H1 (cell line): ENCODE data around the gene DPP8. TPM values are rescaled to one million over a fixed set of nuclear protein-coding genes. Genes with fewer than 3 reads are reported as not detected.

Source experiments
- CREB1 ChIP-seq: IDR thresholded peaks from 2 replicates; pipeline ENCODE4 v1.6.1; 2012; ENCODE audit warnings: inconsistent platforms
- FOSL1 ChIP-seq: IDR thresholded peaks from 2 replicates; pipeline ENCODE4 v1.6.1; 2011; ENCODE audit warnings: mild to moderate bottlenecking, low read depth, low read length, moderate library complexity; ENCODE audit not compliant: insufficient read depth
- POLR2AphosphoS5 ChIP-seq: IDR thresholded peaks from 2 replicates; pipeline ENCODE4 v1.6.1; 2011; ENCODE audit warnings: low read depth, low read length
- RFX5 ChIP-seq: IDR thresholded peaks from 2 replicates; pipeline ENCODE4 v1.6.1; 2011; ENCODE audit warnings: low read depth, low read length, improper control_type of control experiment, borderline replicate concordance
- RXRA ChIP-seq: IDR thresholded peaks from 2 replicates; pipeline ENCODE4 v1.6.1; 2011; ENCODE audit warnings: low read depth, mild to moderate bottlenecking, low read length, moderate library complexity; ENCODE audit not compliant: insufficient read depth
- TAF1 ChIP-seq: IDR thresholded peaks from 2 replicates; pipeline ENCODE4 v1.6.1; 2011; ENCODE audit warnings: mild to moderate bottlenecking, low read depth, low read length
- TEAD4 ChIP-seq: IDR thresholded peaks from 2 replicates; pipeline ENCODE4 v1.6.1; 2012; ENCODE audit warnings: low read depth, low read length, inconsistent platforms, mixed read lengths
- polyA plus RNA-seq, 7 experiments: library from polyadenylated mRNA; depleted of rRNA in 3 of 7; stranded (reverse) in 5 of 7; unstranded in 2 of 7; fragments of >200 nt in 5 of 7; fragments of 200-250 nt in 2 of 7; gene quantifications; 1 replicate in 5 of 7; 2 replicates in 1 of 7; 4 replicates in 1 of 7; pipeline versions ENCODE4 v1.2.1 to v1.2.3, GENCODE V29; 2011 to 2013; ENCODE audit warnings: missing spikeins in 2 of 7, mixed read lengths in 2 of 7
- total RNA-seq: library from RNA; stranded (reverse); fragmentation: NEBNext Ultra II Directional; extraction: Animal tissue kit (Norgen Biotek cat#: 25700); gene quantifications from 2 replicates; pipeline ENCODE4 v1.2.1, GENCODE V29; 2021

The DPP8 gene
- total and polyA plus RNA-seq, 2 of the 8 experiments (the other 6 are each of a cell fraction or from before 2014, with no cell fraction given), result 9.9 to 26.0 TPM

GRCh38 chr15:65393557-65393956 is 123.9 kb downstream of the DPP8 start (continued):
- TF ChIP-seq RXRA (no peak), TEAD4 (no peak), POLR2AphosphoS5 (no peak), TAF1 (no peak), FOSL1 (no peak), RFX5 (no peak), CREB1 (no peak)
